SU-DHL-6 (cell line): ENCODE measurements around the gene NCAPD3.

Experiments
- CTCF ChIP-seq: fragments of 200-600 bp; sonication (generic); IDR thresholded peaks from one replicate; pipeline ENCODE4 v1.5.1; 2017; ENCODE audit warnings: antibody characterized with exemption, mild to moderate bottlenecking, low read length, moderate library complexity; ENCODE audit not compliant: insufficient read depth, poor library complexity, severe bottlenecking
- EZH2phosphoT487 ChIP-seq: fragments of 200-600 bp; sonication (generic), shearing (Covaris generic); conservative IDR thresholded peaks from 2 replicates; pipeline ENCODE4 v1.6.1; 2018; ENCODE audit warnings: mild to moderate bottlenecking, antibody characterized with exemption, low read length, moderate library complexity, mixed read lengths

GRCh38 chr11:134248910-134249480 lies 25.2 kb upstream of the NCAPD3 start:
- TF ChIP-seq CTCF = no peak
- TF ChIP-seq EZH2phosphoT487 = no peak
